Measurements from ENCODE around the gene CDH12.

- TF ChIP-seq POLR2A (IDR thresholded peaks at IDR 0.05; ENCODE audit: low read length) = no peak
- no peak for TF ChIP-seq GATA1 (IDR thresholded peaks at IDR 0.05; ENCODE audit: low read depth, low read length)
Measured at GRCh38 chr5:22710660-22711059, 142.5 kb downstream of the CDH12 start.

Data from erythroblast (primary cell).